ENCODE measurements around the gene ZFPM1.

DNA sequence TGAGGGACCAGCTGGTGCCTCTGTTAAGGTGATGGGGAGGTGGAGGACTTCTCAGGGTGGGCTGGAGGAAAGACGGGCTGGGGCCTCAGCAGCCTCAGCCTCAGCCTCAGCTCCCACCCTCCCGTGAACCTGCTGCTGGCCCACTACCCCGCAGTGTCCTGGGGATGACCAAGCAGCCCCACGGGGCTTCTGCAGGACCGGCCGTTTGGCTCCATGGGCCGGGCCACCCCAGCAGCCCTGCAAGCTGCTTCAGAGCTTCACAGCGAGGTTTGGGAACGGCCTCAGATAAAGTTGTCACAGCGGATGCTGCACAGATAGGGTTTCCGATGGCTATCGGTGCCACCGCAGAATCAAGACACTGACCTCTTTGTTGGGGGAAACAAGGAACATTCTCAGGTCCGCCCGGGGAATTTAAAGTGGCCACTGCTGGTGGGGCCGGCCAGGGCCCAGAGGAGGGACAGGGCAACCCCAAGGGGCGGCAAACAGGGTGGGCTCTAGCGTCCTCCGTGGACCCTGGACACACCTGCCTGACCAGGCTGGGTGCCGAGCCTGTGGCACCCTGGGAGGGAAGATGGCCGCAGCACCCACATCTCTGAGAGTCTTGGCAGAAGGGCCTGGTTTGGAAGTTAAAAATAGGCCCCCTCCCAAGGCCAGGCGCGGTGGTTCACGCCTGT lies 69.3 kb downstream of the ZFPM1 start:
- TF ChIP-seq POLR2AphosphoS5 (IDR thresholded peaks at IDR 0.05; ENCODE audit: low read depth): no peak
- TF ChIP-seq, protein P1, sequence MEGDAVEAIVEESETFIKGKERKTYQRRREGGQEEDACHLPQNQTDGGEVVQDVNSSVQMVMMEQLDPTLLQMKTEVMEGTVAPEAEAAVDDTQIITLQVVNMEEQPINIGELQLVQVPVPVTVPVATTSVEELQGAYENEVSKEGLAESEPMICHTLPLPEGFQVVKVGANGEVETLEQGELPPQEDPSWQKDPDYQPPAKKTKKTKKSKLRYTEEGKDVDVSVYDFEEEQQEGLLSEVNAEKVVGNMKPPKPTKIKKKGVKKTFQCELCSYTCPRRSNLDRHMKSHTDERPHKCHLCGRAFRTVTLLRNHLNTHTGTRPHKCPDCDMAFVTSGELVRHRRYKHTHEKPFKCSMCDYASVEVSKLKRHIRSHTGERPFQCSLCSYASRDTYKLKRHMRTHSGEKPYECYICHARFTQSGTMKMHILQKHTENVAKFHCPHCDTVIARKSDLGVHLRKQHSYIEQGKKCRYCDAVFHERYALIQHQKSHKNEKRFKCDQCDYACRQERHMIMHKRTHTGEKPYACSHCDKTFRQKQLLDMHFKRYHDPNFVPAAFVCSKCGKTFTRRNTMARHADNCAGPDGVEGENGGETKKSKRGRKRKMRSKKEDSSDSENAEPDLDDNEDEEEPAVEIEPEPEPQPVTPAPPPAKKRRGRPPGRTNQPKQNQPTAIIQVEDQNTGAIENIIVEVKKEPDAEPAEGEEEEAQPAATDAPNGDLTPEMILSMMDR (IDR thresholded peaks at IDR 0.05; ENCODE audit: insufficient read depth, low read length): no peak
- no peak for TF ChIP-seq SPI1 (IDR thresholded peaks at IDR 0.05; ENCODE audit: borderline replicate concordance, low read depth)
- TF ChIP-seq, protein P2, sequence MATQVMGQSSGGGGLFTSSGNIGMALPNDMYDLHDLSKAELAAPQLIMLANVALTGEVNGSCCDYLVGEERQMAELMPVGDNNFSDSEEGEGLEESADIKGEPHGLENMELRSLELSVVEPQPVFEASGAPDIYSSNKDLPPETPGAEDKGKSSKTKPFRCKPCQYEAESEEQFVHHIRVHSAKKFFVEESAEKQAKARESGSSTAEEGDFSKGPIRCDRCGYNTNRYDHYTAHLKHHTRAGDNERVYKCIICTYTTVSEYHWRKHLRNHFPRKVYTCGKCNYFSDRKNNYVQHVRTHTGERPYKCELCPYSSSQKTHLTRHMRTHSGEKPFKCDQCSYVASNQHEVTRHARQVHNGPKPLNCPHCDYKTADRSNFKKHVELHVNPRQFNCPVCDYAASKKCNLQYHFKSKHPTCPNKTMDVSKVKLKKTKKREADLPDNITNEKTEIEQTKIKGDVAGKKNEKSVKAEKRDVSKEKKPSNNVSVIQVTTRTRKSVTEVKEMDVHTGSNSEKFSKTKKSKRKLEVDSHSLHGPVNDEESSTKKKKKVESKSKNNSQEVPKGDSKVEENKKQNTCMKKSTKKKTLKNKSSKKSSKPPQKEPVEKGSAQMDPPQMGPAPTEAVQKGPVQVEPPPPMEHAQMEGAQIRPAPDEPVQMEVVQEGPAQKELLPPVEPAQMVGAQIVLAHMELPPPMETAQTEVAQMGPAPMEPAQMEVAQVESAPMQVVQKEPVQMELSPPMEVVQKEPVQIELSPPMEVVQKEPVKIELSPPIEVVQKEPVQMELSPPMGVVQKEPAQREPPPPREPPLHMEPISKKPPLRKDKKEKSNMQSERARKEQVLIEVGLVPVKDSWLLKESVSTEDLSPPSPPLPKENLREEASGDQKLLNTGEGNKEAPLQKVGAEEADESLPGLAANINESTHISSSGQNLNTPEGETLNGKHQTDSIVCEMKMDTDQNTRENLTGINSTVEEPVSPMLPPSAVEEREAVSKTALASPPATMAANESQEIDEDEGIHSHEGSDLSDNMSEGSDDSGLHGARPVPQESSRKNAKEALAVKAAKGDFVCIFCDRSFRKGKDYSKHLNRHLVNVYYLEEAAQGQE (IDR thresholded peaks at IDR 0.05; ENCODE audit: insufficient replicate concordance, low read depth): no peak

Data from HL-60 (cell line).